GM19193 (cell line): ENCODE measurements around the gene MILR1.

Experiments used
- POLR2A ChIP-seq: IDR thresholded peaks from 4 replicates; pipeline ENCODE4 v1.6.1; 2011; ENCODE audit not compliant: insufficient read depth, insufficient read length; ENCODE audit errors: extremely low read depth

The MILR1 gene

DNA sequence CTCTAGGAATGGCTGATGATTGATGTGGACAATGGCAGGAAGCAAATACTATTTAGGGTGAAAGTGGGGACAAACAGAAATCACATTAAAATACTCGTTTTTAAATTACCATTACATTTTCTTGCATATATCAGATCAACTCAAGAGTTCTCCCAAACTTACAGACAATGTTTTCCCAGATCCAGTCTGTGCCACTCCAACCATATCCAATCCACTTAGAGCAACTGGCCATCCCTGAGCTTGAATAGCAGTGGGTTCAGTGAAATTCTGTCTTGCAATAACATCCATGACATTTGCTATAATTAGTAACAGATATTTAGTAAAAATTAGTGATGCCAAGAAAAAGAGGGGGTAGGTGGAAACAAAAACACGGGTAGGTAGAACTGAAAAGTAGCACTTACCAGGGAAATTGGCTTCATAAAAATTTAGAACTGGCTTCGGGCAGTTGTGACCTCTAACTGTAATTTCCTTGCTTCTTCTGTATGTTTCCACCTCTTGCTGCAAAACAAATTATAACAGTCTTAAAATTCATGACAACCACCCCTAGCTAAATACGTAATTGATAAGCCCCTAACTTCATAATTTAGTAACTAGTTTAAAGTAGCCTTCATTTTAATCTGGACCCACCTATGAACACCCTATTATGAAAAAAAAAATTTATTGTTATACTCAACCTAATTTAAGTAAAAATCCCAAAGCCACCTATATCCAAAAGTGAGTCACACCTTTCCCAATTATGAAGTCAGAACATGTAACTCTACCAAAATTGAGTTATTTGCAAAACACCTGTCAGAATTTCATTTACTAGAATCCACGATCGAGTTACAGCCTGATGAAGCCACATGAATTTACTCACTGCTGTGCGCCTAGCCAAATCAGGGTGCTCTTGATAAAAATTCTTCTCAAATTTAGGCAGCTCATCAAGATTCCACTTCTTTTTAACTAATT, 55.2 kb downstream of the MILR1 start:
- TF ChIP-seq POLR2A = no peak

DNA sequence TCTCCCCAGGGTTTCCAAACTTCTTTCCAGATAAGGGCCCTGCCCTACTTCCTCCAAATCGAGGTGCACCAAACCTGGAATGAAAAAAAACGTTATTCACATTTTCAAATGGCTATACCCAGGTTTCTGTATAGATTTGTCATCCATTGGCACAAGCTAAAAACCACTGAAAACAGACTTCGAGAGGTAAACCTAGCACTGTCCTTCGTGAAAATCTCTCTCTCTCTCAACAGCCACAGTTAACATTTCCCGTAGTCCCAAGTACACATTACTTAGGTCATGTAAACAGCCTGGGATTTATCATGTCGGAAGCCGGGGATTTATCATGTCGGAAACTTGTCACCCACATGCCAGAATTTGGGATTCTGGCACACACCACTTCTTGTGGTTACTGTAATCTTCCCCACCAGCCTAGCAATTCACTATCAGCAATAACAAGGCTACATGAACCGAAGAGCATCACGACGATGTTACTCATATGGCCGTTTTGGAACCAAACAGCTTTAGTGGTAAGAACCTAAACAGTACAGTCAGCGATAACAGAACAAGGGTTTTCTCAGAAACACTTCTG, 55.9 kb downstream of the MILR1 start:
- no peak for TF ChIP-seq POLR2A

DNA sequence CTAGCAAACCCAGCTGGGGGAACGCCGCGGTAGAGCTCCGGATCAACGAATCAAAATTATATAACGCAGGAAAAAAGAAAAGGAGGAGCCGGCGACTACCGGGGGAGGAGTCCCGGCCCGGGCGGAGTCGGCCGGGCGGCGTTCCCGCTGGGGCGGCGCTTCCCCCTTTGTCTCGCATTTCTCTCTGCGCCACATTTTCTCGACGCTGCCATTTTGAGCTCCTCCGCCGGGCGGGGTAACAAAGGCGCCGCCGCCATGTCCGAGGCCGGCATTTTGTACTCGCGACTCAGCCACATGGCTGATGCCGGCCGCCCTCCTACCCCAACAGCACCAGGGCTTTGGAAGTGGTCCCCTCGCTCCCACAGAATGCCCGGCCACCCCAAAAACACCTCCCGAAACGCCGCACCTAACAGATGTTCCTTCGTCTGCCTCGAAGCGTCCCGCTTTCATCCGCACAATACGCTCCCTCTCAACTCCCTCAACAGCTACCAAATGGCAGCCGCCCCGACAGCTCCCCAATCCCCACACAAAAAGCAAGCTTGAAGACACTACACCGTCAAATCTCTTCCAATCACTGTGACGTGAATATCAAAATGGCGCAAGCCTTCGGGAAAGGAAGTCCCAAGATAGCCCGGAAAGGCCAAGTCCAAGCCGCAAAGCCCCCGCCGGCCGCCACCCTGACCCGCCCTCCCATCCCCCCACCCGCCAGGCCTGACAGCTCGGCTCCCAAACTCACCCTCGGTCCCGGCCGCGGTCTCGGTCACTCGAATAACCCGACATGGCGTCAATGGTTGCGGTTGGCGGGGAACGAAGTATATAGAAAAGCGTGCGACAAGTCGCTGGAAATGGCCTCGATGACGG, 56.7 kb downstream of the MILR1 start:
- TF ChIP-seq POLR2A = no peak

DNA sequence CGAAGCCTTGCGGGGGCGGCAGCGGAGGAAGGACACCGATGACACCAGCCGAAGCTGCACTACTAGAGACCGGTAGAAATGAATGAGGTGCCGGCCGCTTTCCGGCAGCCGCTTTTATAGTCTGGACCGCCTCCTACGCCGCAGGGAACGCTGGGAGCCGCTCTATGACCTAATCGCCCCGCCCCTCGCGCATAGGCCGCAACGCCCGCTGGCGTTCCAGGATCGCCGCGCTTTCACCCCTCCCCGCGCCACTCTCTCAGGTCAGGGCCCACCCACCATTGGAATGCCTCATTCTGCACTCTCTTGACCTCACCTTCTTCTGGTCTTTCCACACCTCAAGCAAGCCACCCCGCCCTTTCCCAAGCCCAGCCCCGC, 57.3 kb downstream of the MILR1 start, which contains the start of gene DDX5:
TSS of gene DDX5 (minus strand) at position 89 of the 375 bp plus-strand sequence. CDS start 170 bp downstream, outside the sequence.
- peak; percentile 100 for TF ChIP-seq POLR2A

DNA sequence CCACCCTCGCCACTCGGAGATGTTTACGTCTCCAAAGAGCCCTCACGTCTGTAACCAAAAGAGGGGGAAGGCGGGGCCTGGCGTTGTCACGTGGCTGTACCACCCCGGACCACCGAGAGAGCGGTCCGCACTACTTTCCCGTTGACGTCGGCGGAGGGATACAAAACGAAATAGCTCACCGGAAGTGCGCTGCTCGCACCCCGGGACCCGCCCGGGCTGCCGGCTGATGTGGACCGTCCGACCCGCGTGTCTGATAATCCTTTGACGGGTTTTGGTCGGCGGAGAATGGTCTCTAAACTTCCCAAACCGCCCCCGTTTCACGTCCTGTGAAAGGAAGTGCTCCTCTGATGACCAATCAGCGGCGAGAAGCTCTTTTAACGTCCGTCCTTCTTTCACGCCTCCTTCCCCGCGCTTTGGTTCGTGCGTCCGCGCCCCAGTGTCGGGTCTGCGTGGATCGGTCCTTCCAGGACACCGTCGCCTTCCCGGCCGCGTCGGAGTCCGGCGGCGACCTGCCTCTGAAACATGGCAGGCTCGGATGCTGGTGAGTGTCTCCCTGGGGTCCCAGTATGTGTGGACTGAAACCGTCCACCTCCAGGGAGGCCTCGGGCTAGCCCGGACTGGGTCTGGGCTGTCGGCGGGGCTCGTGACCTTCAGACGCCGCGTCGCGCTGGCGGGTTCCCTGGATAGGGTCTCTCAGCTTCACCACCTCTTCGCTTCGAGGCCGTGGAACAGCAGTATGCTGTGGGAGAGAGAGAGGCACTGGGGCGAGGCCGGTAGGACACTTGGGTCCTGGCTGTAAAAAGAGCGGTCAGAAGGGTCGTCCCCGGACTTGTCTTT, 57.9 kb downstream of the MILR1 start, which contains the start of gene CEP95:
TSS of gene CEP95 (plus strand) at position 402 of the 837 bp plus-strand sequence. CDS start at position 523, 121 bp downstream.
- peak; percentile 74 for TF ChIP-seq POLR2A

DNA sequence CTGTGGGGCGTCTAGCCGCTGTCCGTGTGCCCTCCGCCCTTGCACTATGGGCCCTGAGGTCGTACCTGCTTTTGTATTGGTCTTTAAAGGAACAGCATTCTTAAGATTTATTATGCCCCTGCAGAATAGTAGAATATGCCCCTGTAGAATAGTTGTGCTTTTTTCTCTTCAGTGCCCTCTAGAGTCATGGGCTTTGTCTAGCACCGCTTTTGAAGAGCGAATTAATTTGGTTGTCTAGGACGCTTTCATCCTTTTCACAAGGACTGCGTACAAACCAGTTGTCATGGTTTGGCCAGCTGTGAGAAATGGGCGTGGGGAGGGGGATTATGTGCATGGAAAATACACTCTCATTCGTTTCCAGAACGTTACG, 58.5 kb downstream of the MILR1 start:
- TF ChIP-seq POLR2A = no peak

DNA sequence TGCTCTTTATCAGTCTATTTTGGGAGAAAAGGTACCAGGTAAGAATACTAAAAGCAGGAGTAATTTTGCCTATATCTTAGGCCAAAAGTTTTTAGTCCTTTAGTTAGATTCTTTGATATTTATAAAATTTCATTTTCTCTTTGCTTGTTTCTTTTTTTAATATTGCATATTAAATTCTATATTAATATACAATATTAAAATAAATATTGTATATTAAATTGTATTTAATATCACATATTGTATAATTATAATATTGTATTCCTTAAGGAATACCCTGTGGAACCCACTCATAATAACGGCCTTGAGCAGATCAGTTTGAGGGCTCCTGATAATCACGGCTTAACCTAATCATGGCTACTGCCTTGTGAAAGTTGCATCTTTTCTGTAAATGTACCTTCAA, 59.8 kb downstream of the MILR1 start:
- TF ChIP-seq POLR2A = no peak

DNA sequence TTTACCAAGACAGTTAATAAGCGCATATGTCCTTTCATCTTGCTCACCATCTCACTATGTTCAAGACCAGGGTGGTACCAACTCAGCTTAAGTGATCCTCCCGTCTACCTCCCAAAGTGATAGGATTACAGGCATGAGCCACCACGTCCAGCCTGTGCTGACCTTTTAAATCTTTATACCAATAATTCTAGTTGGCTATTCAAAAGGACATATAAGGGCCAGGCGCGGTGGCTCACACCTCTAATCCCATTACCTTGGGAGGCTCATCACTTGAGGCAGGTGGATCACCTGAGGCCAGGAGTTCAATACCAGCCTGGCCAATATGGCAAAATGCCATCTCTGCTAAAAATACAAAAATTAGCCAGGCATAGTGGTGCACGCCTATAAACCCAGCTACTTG, 60.3 kb downstream of the MILR1 start:
- TF ChIP-seq POLR2A = no peak

DNA sequence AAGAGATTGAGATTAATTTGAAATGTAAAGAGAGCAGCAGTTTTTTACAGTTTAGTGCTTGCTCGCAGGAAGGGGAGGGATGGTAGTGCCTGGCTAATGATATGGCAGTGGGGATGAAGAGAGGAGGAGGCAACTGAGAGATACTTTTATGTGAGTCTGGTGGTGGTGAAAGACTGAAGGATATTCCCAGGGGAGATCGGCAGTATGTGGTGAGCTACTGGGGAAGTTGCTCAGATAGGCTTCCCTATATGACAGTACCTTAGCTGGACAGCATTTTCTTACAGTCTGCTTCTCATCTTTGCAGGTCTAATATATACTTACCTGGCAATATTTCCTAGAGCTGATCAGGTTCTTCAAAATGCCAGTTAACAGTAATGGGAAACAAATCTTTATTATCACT, 66.5 kb downstream of the MILR1 start:
- TF ChIP-seq POLR2A = no peak

DNA sequence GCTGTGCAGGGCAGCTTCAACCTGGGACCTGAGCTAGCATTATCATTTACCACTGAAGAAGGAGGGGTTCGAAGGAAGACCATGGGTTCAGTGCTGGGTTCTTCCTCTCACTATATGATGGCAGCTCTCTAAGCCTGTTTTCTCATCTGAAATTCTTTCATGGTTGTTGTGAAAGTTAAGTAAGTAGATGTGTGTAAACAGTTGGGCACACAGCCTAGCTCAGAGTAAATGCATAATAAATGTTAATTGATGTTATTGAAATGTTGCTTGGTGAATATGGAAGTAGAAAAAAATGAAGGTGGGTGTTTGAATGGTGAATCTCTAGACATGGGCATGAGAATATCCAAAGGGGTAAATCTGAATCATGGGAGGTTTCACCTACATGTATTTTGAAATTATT, 66.9 kb downstream of the MILR1 start:
- no peak for TF ChIP-seq POLR2A
